ENCODE data around the gene C17orf67. TPM values are rescaled to one million over a fixed set of nuclear protein-coding genes. Genes with fewer than 3 reads are reported as not detected.

The C17orf67 gene
- total RNA-seq, 2 donors from 2014 or later = 2.1 to 2.7 TPM

- intact Hi-C loops (cut with DNase I) = no loop called here
- DNase-seq (ENCODE audit: low spot score) = no peak
These were observed 81.4 kb downstream of the C17orf67 start for GRCh38 chr17:56752263-56752836.

GRCh38 chr17:56751145-56751738, 82.5 kb downstream of the C17orf67 start:
- no peak for DNase-seq (ENCODE audit: low spot score)
- intact Hi-C loops (cut with DNase I) = no loop called here

- no peak for DNase-seq (ENCODE audit: low spot score)
- intact Hi-C loops (cut with DNase I) = no loop called here
These were observed 89.0 kb downstream of the C17orf67 start for GRCh38 chr17:56744721-56745120.

- intact Hi-C loops (cut with DNase I) = no loop called here
- DNase-seq (ENCODE audit: low spot score) = no peak
These were observed 91.1 kb downstream of the C17orf67 start for GRCh38 chr17:56742601-56743000.

Other genes with a start within 250 kb of the C17orf67 start
- gene NOG, start 240.2 kb downstream of the C17orf67 start, total RNA-seq = 1 to 10 TPM; 1.3 to 2.4 TPM
- gene DGKE, start 231 bp upstream of the C17orf67 start, total RNA-seq = 1 to 10 TPM; 7.6 to 9.8 TPM
- gene TRIM25, start 80.1 kb upstream of the C17orf67 start, total RNA-seq = 10 to 100 TPM; 43.2 to 54.0 TPM
- gene COIL, start 127.1 kb upstream of the C17orf67 start, total RNA-seq = 1 to 10 TPM; 9.4 to 9.5 TPM
- 10 to 100 TPM; 71.8 to 85.0 TPM for gene SCPEP1, start 144.2 kb upstream of the C17orf67 start, total RNA-seq

Measured in posterior vena cava (tissue), 2 donors.